Mucosa of stomach (tissue), 1 donor: ENCODE data around the gene CLEC9A.

Experiments
- H3K27me3 ChIP-seq: one replicate; pipeline ENCODE4 v1.7.0; 2013; ENCODE audit warnings: mild to moderate bottlenecking, low read length; ENCODE audit not compliant: control insufficient read depth, insufficient read depth
- H3K36me3 ChIP-seq: one replicate; pipeline ENCODE4 v1.7.0; 2013; ENCODE audit warnings: low read length; ENCODE audit not compliant: control insufficient read depth, insufficient read depth
- H3K4me1 ChIP-seq: one replicate; pipeline ENCODE4 v1.7.0; 2013; ENCODE audit warnings: mild to moderate bottlenecking, low read length; ENCODE audit not compliant: control insufficient read depth, insufficient read depth
- H3K4me3 ChIP-seq: one replicate; pipeline ENCODE4 v1.7.0; 2013; ENCODE audit warnings: low read length
- H3K9ac ChIP-seq: one replicate; pipeline ENCODE4 v1.7.0; 2013; ENCODE audit warnings: mild to moderate bottlenecking, low read length, moderate library complexity
- H3K9me3 ChIP-seq: one replicate; pipeline ENCODE4 v1.7.0; 2013; ENCODE audit warnings: mild to moderate bottlenecking, low read length, moderate library complexity; ENCODE audit not compliant: control insufficient read depth
- donor health status: Pancreatic carcinoma.

Gene CLEC9A

GRCh38 chr12:10094646-10095395 is 64.3 kb downstream of the CLEC9A start:
- H3K9ac ChIP-seq, result no peak overlapping the region
- H3K36me3 ChIP-seq, result no peaks in the 10 kb centered on the region
- no peaks in the 10 kb centered on the region for H3K27me3 ChIP-seq
- no peaks in the 10 kb centered on the region for H3K4me1 ChIP-seq
- H3K9me3 ChIP-seq, result no peaks in the 10 kb centered on the region
- no peak overlapping the region for H3K4me3 ChIP-seq

GRCh38 chr12:10095971-10096370 is 65.5 kb downstream of the CLEC9A start:
- no peaks in the 10 kb centered on the region for H3K27me3 ChIP-seq
- H3K9me3 ChIP-seq, result no peaks in the 10 kb centered on the region
- no peak overlapping the region for H3K4me3 ChIP-seq

GRCh38 chr12:10097521-10097920 is 67.0 kb downstream of the CLEC9A start:
- H3K4me1 ChIP-seq, result no peaks in the 10 kb centered on the region
- no peak overlapping the region for H3K4me3 ChIP-seq
- H3K9ac ChIP-seq, result no peak overlapping the region

More at GRCh38 chr12:10095971-10096370, 65.5 kb downstream of the CLEC9A start:
- H3K36me3 ChIP-seq, result no peaks in the 10 kb centered on the region
- H3K9ac ChIP-seq, result no peak overlapping the region
- no peaks in the 10 kb centered on the region for H3K4me1 ChIP-seq

GRCh38 chr12:10098791-10099190 is 68.3 kb downstream of the CLEC9A start, which contains the start of gene CLEC1A:
TSS of gene CLEC1A (minus strand) at chr12:10098985. CDS start at chr12:10098922, 63 bp downstream.
- no peak within 1 kb of the TSS for H3K9ac ChIP-seq
- H3K4me1 ChIP-seq, result no peaks in the 10 kb centered on the region
- no peaks in the 10 kb centered on the region for H3K36me3 ChIP-seq
- H3K27me3 ChIP-seq, result no peaks in the 10 kb centered on the region
- H3K4me3 ChIP-seq, result no peak within 1 kb of the TSS
- no peaks in the 10 kb centered on the region for H3K9me3 ChIP-seq

More at GRCh38 chr12:10097521-10097920, 67.0 kb downstream of the CLEC9A start:
- H3K27me3 ChIP-seq, result no peaks in the 10 kb centered on the region
- no peaks in the 10 kb centered on the region for H3K36me3 ChIP-seq
- H3K9me3 ChIP-seq, result no peaks in the 10 kb centered on the region

GRCh38 chr12:10101042-10101579 is 70.6 kb downstream of the CLEC9A start:
- no peaks in the 10 kb centered on the region for H3K27me3 ChIP-seq
- no peak overlapping the region for H3K4me3 ChIP-seq
- no peaks in the 10 kb centered on the region for H3K4me1 ChIP-seq
- no peak overlapping the region for H3K9ac ChIP-seq
- no peaks in the 10 kb centered on the region for H3K9me3 ChIP-seq
- no peaks in the 10 kb centered on the region for H3K36me3 ChIP-seq

GRCh38 chr12:10101648-10102220 is 71.3 kb downstream of the CLEC9A start:
- no peaks in the 10 kb centered on the region for H3K9me3 ChIP-seq
- no peaks in the 10 kb centered on the region for H3K27me3 ChIP-seq
- no peak overlapping the region for H3K4me3 ChIP-seq
- H3K9ac ChIP-seq, result no peak overlapping the region
- no peaks in the 10 kb centered on the region for H3K36me3 ChIP-seq
- H3K4me1 ChIP-seq, result no peaks in the 10 kb centered on the region

GRCh38 chr12:10102322-10102721 is 71.8 kb downstream of the CLEC9A start:
- H3K9ac ChIP-seq, result no peak overlapping the region
- H3K27me3 ChIP-seq, result no peaks in the 10 kb centered on the region
- H3K36me3 ChIP-seq, result no peaks in the 10 kb centered on the region
- H3K4me3 ChIP-seq, result no peak overlapping the region
- no peaks in the 10 kb centered on the region for H3K4me1 ChIP-seq
- no peaks in the 10 kb centered on the region for H3K9me3 ChIP-seq

- Histone ChIP-seq H3K27me3 (no peaks in the 10 kb centered on the region), H3K36me3 (no peaks in the 10 kb centered on the region), H3K9ac (no peak overlapping the region), H3K9me3 (no peaks in the 10 kb centered on the region), H3K4me3 (no peak overlapping the region), H3K4me1 (no peaks in the 10 kb centered on the region)
Measured at GRCh38 chr12:10110256-10110844, 79.9 kb downstream of the CLEC9A start.

GRCh38 chr12:10111451-10111850 is 81.0 kb downstream of the CLEC9A start:
- no peak overlapping the region for H3K9ac ChIP-seq
- no peaks in the 10 kb centered on the region for H3K4me1 ChIP-seq
- H3K4me3 ChIP-seq, result no peak overlapping the region
- H3K36me3 ChIP-seq, result no peaks in the 10 kb centered on the region
- H3K9me3 ChIP-seq, result no peaks in the 10 kb centered on the region
- no peaks in the 10 kb centered on the region for H3K27me3 ChIP-seq

GRCh38 chr12:10113075-10113474 is 82.6 kb downstream of the CLEC9A start:
- H3K4me3 ChIP-seq, result no peak overlapping the region
- H3K9me3 ChIP-seq, result no peaks in the 10 kb centered on the region
- H3K36me3 ChIP-seq, result no peaks in the 10 kb centered on the region
- no peaks in the 10 kb centered on the region for H3K4me1 ChIP-seq
- H3K27me3 ChIP-seq, result no peaks in the 10 kb centered on the region
- H3K9ac ChIP-seq, result no peak overlapping the region

GRCh38 chr12:10113920-10114319 is 83.4 kb downstream of the CLEC9A start:
- Histone ChIP-seq H3K4me1 (no peaks in the 10 kb centered on the region), H3K27me3 (no peaks in the 10 kb centered on the region), H3K4me3 (no peak overlapping the region), H3K9me3 (no peaks in the 10 kb centered on the region), H3K9ac (no peak overlapping the region), H3K36me3 (no peaks in the 10 kb centered on the region)

GRCh38 chr12:10115311-10115710 is 84.8 kb downstream of the CLEC9A start:
- H3K36me3 ChIP-seq, result no peaks in the 10 kb centered on the region
- H3K4me1 ChIP-seq, result no peaks in the 10 kb centered on the region
- H3K9ac ChIP-seq, result no peak overlapping the region
- no peaks in the 10 kb centered on the region for H3K27me3 ChIP-seq
- no peak overlapping the region for H3K4me3 ChIP-seq
- H3K9me3 ChIP-seq, result no peaks in the 10 kb centered on the region
